Smooth muscle cell (in vitro differentiated cells): ENCODE measurements around the gene CRABP2. TPM values are rescaled to one million over a fixed set of nuclear protein-coding genes. Genes with fewer than 3 reads are reported as not detected.
A peak's percentile ranks its signal among the peaks of the same experiment; 100 is the strongest.

Experiments
- DNase-seq: peaks from one replicate; lab custom pipeline; 2025; ENCODE audit not compliant: unreplicated experiment; lab: John Stamatoyannopoulos, UW
- H2AFZ ChIP-seq: fragments of 200-600 bp; sonication (generic); 2 replicates; pipeline ENCODE4 v1.6.0; 2016; ENCODE audit warnings: antibody characterized with exemption, low read depth, mild to moderate bottlenecking
- H3F3A ChIP-seq: fragments of 200-600 bp; sonication (generic); 2 replicates; pipeline ENCODE4 v1.6.0; 2017; ENCODE audit warnings: antibody characterized with exemption, low read depth
- H3K27ac ChIP-seq: fragments of 200-600 bp; sonication (generic); 2 replicates; pipeline ENCODE4 v1.5.1; 2016; ENCODE audit warnings: low read depth, mild to moderate bottlenecking
- H3K27me3 ChIP-seq: fragments of 200-600 bp; sonication (generic); 2 replicates; pipeline ENCODE4 v1.6.1; 2016; ENCODE audit warnings: low read depth, mild to moderate bottlenecking
- H3K36me3 ChIP-seq: fragments of 200-600 bp; sonication (generic); 2 replicates; pipeline ENCODE4 v1.5.1; 2016; ENCODE audit warnings: low read depth
- H3K4me1 ChIP-seq: fragments of 200-600 bp; sonication (generic); 2 replicates; pipeline ENCODE4 v1.5.1; 2016; ENCODE audit warnings: low read depth
- H3K4me2 ChIP-seq: fragments of 200-600 bp; sonication (generic); 2 replicates; pipeline ENCODE4 v1.6.0; 2016; ENCODE audit warnings: mild to moderate bottlenecking
- H3K4me3 ChIP-seq: fragments of 200-600 bp; sonication (generic); 2 replicates; pipeline ENCODE4 v1.5.1; 2016; ENCODE audit warnings: mild to moderate bottlenecking
- H3K79me2 ChIP-seq: fragments of 200-600 bp; sonication (generic); 2 replicates; pipeline ENCODE4 v1.6.0; 2016; ENCODE audit warnings: low read depth, mild to moderate bottlenecking
- H3K9ac ChIP-seq: fragments of 200-600 bp; sonication (generic); 2 replicates; pipeline ENCODE4 v1.6.0; 2016; ENCODE audit warnings: low read depth
- H3K9me3 ChIP-seq: fragments of 200-600 bp; sonication (generic); replicated peaks from 2 replicates; pipeline ENCODE4 v1.5.1; 2016; ENCODE audit warnings: low read depth
- H4K20me1 ChIP-seq: fragments of 200-600 bp; sonication (generic); 2 replicates; pipeline ENCODE4 v1.6.0; 2016; ENCODE audit warnings: low read depth
- WGBS: methylation state at CpG from one replicate; pipeline ENCODE4 v1.1.7; 2016; ENCODE audit warnings: low lambda C conversion rate; 5-methylcytosine and 5-hydroxymethylcytosine counted together
- polyA plus RNA-seq: library from polyadenylated mRNA; unstranded; fragments of >200 nt; fragmentation: Nextera tagmentation; extraction: Ambion mirVana; gene quantifications from 2 replicates; pipeline ENCODE4 v1.2.1, GENCODE V29; 2016
- total RNA-seq: library from RNA; depleted of rRNA; stranded (reverse); fragments of >200 nt; gene quantifications from 2 replicates; pipeline ENCODE4 v1.2.3, GENCODE V29; 2014
- TF ChIP-seq, protein P1 (sequence below): fragments of 200-600 bp; sonication (generic); IDR thresholded peaks from 2 replicates; pipeline ENCODE4 v1.5.1; 2017; ENCODE audit warnings: borderline replicate concordance, mild to moderate bottlenecking, antibody characterized with exemption; ENCODE audit not compliant: insufficient read depth, poor library complexity, severe bottlenecking

The CRABP2 gene
- total and polyA plus RNA-seq, 2 experiments from 2014 or later: 86.6 to 145 TPM

DNA sequence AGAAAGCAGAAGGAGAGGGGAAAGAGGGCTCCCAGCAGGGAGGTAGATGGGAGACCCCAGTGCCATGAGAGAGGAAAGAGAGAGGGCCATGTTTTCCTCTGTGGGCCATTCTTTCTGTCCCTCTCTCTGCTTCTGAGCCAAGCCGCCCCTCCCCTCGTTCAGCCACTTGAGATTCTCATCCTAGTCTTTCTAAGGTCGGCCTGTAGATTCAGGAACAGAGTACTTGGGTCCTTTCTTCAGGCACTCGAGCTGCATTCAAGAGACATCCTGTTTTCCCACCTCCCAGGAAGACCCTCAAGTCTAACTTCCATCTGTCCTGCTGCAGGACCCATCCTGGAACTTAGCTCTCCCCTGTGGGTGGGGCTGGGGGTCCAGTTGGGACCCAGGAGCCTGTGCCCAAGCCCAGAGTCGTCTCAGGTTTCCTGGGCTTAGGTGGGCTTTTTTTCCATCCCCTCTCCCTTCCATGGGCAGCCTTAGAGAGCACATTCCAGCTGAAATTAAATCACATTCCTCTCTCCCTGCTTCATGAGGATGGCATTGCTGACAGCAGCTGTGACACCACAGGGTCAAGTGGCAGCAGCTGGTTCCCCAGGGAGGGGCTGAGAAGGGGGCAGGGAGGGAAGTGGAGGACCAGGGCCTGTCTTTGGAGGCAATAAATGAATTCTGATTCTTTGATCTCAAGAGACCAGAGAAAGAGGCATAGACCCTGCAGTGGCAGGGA lies 41.2 kb downstream of the CRABP2 start:
- TF ChIP-seq, protein P1, sequence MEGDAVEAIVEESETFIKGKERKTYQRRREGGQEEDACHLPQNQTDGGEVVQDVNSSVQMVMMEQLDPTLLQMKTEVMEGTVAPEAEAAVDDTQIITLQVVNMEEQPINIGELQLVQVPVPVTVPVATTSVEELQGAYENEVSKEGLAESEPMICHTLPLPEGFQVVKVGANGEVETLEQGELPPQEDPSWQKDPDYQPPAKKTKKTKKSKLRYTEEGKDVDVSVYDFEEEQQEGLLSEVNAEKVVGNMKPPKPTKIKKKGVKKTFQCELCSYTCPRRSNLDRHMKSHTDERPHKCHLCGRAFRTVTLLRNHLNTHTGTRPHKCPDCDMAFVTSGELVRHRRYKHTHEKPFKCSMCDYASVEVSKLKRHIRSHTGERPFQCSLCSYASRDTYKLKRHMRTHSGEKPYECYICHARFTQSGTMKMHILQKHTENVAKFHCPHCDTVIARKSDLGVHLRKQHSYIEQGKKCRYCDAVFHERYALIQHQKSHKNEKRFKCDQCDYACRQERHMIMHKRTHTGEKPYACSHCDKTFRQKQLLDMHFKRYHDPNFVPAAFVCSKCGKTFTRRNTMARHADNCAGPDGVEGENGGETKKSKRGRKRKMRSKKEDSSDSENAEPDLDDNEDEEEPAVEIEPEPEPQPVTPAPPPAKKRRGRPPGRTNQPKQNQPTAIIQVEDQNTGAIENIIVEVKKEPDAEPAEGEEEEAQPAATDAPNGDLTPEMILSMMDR: no peak
- Histone ChIP-seq H2AFZ (no peak overlapping the region), H3F3A (peaks cover 32% of the 10 kb centered on the region), H3K4me3 (no peak overlapping the region), H3K9me3 (no peaks in the 10 kb centered on the region), H3K27ac (peak overlapping the region; percentile 93), H3K27me3 (no peaks in the 10 kb centered on the region), H3K4me1 (peaks cover 72% of the 10 kb centered on the region), H3K79me2 (no peaks in the 10 kb centered on the region), H3K4me2 (peak overlapping the region; percentile 68), H3K36me3 (no peaks in the 10 kb centered on the region), H4K20me1 (no peaks in the 10 kb centered on the region), H3K9ac (peak overlapping the region; percentile 60)
- WGBS: 36% methylated on average over 5 of the region's 5 CpGs
- no peak for DNase-seq

DNA sequence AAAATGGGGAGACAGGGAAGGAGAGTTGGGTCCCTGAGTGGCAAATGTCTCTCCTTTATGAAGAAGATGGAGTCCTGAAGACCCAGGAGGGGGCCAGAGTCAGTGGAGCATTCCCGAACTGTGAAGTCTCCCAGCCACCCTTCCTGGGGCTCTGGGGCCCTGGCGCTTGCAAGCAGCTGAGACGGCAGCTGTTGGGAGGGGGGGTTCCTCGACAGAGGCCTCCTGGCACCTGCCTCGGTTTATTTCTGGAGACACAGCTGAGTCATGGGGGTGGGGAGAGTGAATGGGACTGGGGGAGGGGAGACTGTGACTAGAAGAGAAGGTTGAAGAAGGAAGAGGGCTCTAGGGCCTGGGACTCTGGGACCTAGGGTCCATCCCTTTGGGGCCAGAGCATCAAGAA lies 42.2 kb downstream of the CRABP2 start:
- H3K36me3 ChIP-seq: no peaks in the 10 kb centered on the region
- WGBS: 7% methylated on average over 5 of the region's 5 CpGs
- no peaks in the 10 kb centered on the region for H3K27me3 ChIP-seq
- peaks cover 34% of the 10 kb centered on the region for H3F3A ChIP-seq
- peak overlapping the region; percentile 68 for H3K4me2 ChIP-seq
- no peaks in the 10 kb centered on the region for H3K79me2 ChIP-seq
- peaks cover 62% of the 10 kb centered on the region for H3K4me1 ChIP-seq
- H3K9me3 ChIP-seq: no peaks in the 10 kb centered on the region
- TF ChIP-seq, protein P1: no peak
- H4K20me1 ChIP-seq: no peaks in the 10 kb centered on the region
- H3K27ac ChIP-seq: peak overlapping the region; percentile 93
- peak overlapping the region; percentile 0 for H3K9ac ChIP-seq
- H2AFZ ChIP-seq: no peak overlapping the region
- H3K4me3 ChIP-seq: no peak overlapping the region
- DNase-seq: no peak

DNA sequence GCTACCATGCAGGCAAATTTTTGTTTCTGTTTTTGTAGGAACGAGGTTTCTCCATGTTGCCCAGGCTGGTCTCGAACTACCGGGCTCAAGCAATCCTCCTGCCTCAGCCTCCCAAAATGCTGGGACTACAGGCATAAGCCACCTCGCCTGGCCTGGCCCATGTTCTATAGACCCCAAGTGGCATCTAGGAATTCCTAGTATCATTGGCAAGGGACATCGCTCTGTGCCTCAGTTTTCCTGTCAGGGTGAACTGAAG lies 42.7 kb downstream of the CRABP2 start:
- TF ChIP-seq, protein P1: no peak
- peaks cover 57% of the 10 kb centered on the region for H3K4me1 ChIP-seq
- 77% methylated on average over 5 of the region's 5 CpGs for WGBS
- peak overlapping the region; percentile 68 for H3K4me2 ChIP-seq
- H4K20me1 ChIP-seq: no peaks in the 10 kb centered on the region
- peak overlapping the region; percentile 0 for H3K9ac ChIP-seq
- H3K4me3 ChIP-seq: no peak overlapping the region
- no peaks in the 10 kb centered on the region for H3K36me3 ChIP-seq
- H3K27me3 ChIP-seq: no peaks in the 10 kb centered on the region
- DNase-seq: no peak
- peak overlapping the region; percentile 93 for H3K27ac ChIP-seq
- no peaks in the 10 kb centered on the region for H3K9me3 ChIP-seq
- no peak overlapping the region for H2AFZ ChIP-seq
- no peaks in the 10 kb centered on the region for H3K79me2 ChIP-seq
- peaks cover 34% of the 10 kb centered on the region for H3F3A ChIP-seq
